A673 (cell line): ENCODE results near the gene SERPINI2. TPM values are rescaled to one million over a fixed set of nuclear protein-coding genes. Genes with fewer than 3 reads are reported as not detected.

ENCODE experiments used
- BruUV-seq: library from RNA; stranded (reverse); fragments of 400-500 nt; replicated peaks from 2 replicates; lab custom pipeline; 2021; lab: Mats Ljungman, UMichigan
- CTCF ChIA-PET: fragments of 300-600 bp; sonication (Branson Sonifier 250); formaldehyde crosslinking; loops from one replicate; lab custom pipeline; 2022; ENCODE audit warnings: antibody characterized with exemption; lab: Charles Lee
- POLR2A ChIA-PET: fragments of 300-600 bp; sonication (Branson Sonifier 250); formaldehyde crosslinking; loops from one replicate; lab custom pipeline; 2022; ENCODE audit warnings: antibody characterized with exemption; ENCODE audit not compliant: low non-redundant PET; lab: Charles Lee
- DNase-seq: peaks from one replicate; pipeline ENCODE4 v3.0.0-alpha.2; 2015; ENCODE audit warnings: low spot score
- H3K27ac ChIP-seq: fragments of 200-600 bp; sonication (generic); 2 replicates; pipeline ENCODE4 v1.5.1; 2016; ENCODE audit warnings: mixed run types, low read depth, mild to moderate bottlenecking, mixed read lengths, antibody characterized with exemption, low read length; ENCODE audit not compliant: poor library complexity, severe bottlenecking
- H3K27me3 ChIP-seq: fragments of 200-600 bp; sonication (generic); replicated peaks from 2 replicates; pipeline ENCODE4 v1.6.1; 2017; ENCODE audit warnings: mixed run types, low read depth, mild to moderate bottlenecking, mixed read lengths, antibody characterized with exemption, low read length; ENCODE audit not compliant: insufficient read depth, poor library complexity
- H3K36me3 ChIP-seq: fragments of 200-600 bp; sonication (generic); 2 replicates; pipeline ENCODE4 v1.6.1; 2016; ENCODE audit warnings: mixed run types, mild to moderate bottlenecking, mixed read lengths, antibody characterized with exemption, low read length; ENCODE audit not compliant: insufficient read depth, poor library complexity, severe bottlenecking
- H3K4me1 ChIP-seq: fragments of 200-600 bp; sonication (generic); 2 replicates; pipeline ENCODE4 v1.6.1; 2017; ENCODE audit warnings: mixed run types, mild to moderate bottlenecking, mixed read lengths, antibody characterized with exemption, low read length; ENCODE audit not compliant: insufficient read depth, poor library complexity, severe bottlenecking
- H3K4me3 ChIP-seq: fragments of 200-600 bp; sonication (generic); 2 replicates; pipeline ENCODE4 v1.5.1; 2016; ENCODE audit warnings: low read depth, mixed run types, mild to moderate bottlenecking, mixed read lengths, low read length; ENCODE audit not compliant: poor library complexity, severe bottlenecking
- H3K9me3 ChIP-seq: fragments of 200-600 bp; sonication (generic); 2 replicates; pipeline ENCODE4 v1.6.1; 2016; ENCODE audit warnings: mixed run types, low read depth, mild to moderate bottlenecking, mixed read lengths, antibody characterized with exemption, low read length; ENCODE audit not compliant: poor library complexity, severe bottlenecking
- EZH2 ChIP-seq: fragments of 200-600 bp; sonication (generic); IDR thresholded peaks from 2 replicates; pipeline ENCODE4 v1.6.1; 2017; ENCODE audit warnings: borderline replicate concordance, low read depth, mild to moderate bottlenecking, mixed read lengths, antibody characterized with exemption, low read length; ENCODE audit not compliant: poor library complexity, severe bottlenecking
- intact Hi-C: fragments of 100-400 bp; cut with micrococcal nuclease; formaldehyde crosslinking; loops from one replicate; pipeline ENCODE4 v1.10.0; 2022; ENCODE audit not compliant: unreplicated experiment
- total RNA-seq: library from RNA; stranded (reverse); gene quantifications from 2 replicates; pipeline ENCODE4 v1.2.3, GENCODE V29; 2021
- TF ChIP-seq, protein P1 (sequence below): fragments of 300-800, 200-600 bp; sonication (generic); conservative IDR thresholded peaks from 2 replicates; pipeline ENCODE4 v1.5.1; 2017; ENCODE audit warnings: low read depth, mild to moderate bottlenecking, antibody characterized with exemption, low read length, moderate library complexity, mixed read lengths

Gene SERPINI2
- total RNA-seq, 1 experiment from 2014 or later: not detected

DNA sequence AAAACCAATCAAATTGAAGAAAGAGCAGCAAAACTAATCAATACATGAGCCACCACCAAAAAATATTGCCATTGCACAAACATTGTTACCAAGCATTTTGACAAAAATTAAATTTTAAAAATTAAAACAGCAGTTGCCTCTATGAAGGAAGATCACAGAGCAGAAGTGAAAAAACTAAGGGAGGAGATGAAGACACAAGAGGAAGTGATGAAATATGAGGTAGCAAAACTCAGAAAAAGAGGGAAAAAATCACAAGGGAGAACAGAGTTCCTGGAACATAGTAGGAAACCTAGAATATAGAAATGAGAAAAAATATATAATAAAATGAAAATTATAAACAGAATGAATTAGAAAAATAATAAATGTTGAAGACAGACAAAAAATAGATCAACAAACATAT lies 7.3 kb upstream of the SERPINI2 start:
- H3K9me3 ChIP-seq: no peaks in the 10 kb centered on the region
- H3K27ac ChIP-seq: no peak overlapping the region
- no peak for DNase-seq
- H3K4me1 ChIP-seq: no peaks in the 10 kb centered on the region
- ChIA-PET POLR2A (no interaction called here), CTCF (no interaction called here)
- TF ChIP-seq, protein P1, sequence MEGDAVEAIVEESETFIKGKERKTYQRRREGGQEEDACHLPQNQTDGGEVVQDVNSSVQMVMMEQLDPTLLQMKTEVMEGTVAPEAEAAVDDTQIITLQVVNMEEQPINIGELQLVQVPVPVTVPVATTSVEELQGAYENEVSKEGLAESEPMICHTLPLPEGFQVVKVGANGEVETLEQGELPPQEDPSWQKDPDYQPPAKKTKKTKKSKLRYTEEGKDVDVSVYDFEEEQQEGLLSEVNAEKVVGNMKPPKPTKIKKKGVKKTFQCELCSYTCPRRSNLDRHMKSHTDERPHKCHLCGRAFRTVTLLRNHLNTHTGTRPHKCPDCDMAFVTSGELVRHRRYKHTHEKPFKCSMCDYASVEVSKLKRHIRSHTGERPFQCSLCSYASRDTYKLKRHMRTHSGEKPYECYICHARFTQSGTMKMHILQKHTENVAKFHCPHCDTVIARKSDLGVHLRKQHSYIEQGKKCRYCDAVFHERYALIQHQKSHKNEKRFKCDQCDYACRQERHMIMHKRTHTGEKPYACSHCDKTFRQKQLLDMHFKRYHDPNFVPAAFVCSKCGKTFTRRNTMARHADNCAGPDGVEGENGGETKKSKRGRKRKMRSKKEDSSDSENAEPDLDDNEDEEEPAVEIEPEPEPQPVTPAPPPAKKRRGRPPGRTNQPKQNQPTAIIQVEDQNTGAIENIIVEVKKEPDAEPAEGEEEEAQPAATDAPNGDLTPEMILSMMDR: no peak
- no peak for TF ChIP-seq EZH2
- BruUV-seq: no TSS peak
- intact Hi-C loops: no loop called here
- H3K27me3 ChIP-seq: no peaks in the 10 kb centered on the region
- H3K4me3 ChIP-seq: no peak overlapping the region
- no peaks in the 10 kb centered on the region for H3K36me3 ChIP-seq

DNA sequence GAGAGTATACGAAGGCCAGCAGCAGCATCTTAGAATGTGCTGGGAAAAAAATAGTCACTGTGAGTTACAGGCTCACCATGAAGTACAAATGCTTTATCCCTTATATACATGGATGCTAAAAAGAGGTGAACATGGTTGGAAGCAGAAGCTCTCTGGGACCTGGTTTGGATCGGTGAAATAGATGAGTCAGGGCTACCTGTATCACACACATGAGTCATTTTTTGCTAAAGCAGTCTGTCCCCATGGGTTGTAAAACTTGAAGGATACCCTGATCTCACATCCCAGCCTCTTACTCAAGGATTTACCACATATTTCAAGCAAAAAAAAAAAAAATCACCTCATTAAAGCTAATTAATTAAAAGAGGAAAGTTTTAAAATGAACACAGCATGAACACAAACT lies 6.9 kb upstream of the SERPINI2 start:
- intact Hi-C loops: no loop called here
- TF ChIP-seq, protein P1: no peak
- TF ChIP-seq EZH2: no peak
- DNase-seq: no peak
- H3K9me3 ChIP-seq: no peaks in the 10 kb centered on the region
- H3K27ac ChIP-seq: no peak overlapping the region
- no peaks in the 10 kb centered on the region for H3K4me1 ChIP-seq
- H3K27me3 ChIP-seq: peaks cover 1% of the 10 kb centered on the region
- no TSS peak for BruUV-seq
- no peaks in the 10 kb centered on the region for H3K36me3 ChIP-seq
- ChIA-PET CTCF (no interaction called here), POLR2A (no interaction called here)
- no peak overlapping the region for H3K4me3 ChIP-seq

DNA sequence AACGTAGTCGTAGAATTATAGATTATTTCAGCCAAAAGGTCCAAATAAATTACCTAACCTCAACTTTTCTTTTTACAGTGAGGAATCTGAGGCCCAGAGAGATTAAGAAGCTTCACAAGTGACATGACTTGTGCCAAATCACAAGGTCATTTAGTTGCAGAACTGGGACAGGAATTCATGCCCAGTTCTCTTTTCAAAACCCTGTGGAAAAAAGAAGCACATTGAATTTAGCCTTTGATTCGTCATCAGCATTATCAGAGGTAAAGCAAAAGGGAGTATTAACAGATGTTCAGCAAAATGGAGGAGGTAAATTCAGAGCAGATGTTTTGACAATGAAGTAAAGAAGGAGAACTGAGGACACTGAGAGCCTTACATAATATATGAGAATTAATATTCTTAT lies 4.5 kb downstream of the SERPINI2 start:
- no peaks in the 10 kb centered on the region for H3K36me3 ChIP-seq
- no peaks in the 10 kb centered on the region for H3K27me3 ChIP-seq
- ChIA-PET POLR2A (no interaction called here), CTCF (no interaction called here)
- TF ChIP-seq, protein P1: no peak
- TF ChIP-seq EZH2: no peak
- H3K9me3 ChIP-seq: no peaks in the 10 kb centered on the region
- BruUV-seq: no TSS peak
- no peak overlapping the region for H3K4me3 ChIP-seq
- no peak overlapping the region for H3K27ac ChIP-seq
- no peak for DNase-seq
- intact Hi-C loops: no loop called here
- H3K4me1 ChIP-seq: no peaks in the 10 kb centered on the region
